ENCODE measurements around the gene NPY4R2.
"Not testable (repeated sequence)": the region's sequence is repeated elsewhere in the genome, so short reads cannot be mapped to it uniquely, and the experiment has no call there.

DNA sequence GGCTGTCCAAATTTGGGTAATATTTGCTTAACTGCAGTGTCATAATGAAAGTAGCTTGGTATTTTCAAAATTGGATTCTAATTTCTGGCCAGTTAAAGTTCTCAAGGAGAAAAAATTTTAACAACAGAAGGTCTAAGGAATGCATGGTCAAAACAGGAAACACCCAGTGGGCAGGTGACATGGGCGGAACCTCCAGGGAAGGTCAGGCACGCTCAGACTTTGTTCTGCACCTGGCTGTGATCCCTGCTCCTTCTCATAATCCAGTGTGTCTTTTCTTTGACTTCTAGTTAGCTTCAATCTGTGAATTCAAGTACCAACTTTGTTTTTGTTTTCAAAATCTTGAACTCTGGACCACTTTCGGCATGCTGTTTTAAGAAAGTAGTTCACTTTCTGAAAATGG is 34.2 kb upstream of the NPY4R2 start:
- TF ChIP-seq, protein P1, sequence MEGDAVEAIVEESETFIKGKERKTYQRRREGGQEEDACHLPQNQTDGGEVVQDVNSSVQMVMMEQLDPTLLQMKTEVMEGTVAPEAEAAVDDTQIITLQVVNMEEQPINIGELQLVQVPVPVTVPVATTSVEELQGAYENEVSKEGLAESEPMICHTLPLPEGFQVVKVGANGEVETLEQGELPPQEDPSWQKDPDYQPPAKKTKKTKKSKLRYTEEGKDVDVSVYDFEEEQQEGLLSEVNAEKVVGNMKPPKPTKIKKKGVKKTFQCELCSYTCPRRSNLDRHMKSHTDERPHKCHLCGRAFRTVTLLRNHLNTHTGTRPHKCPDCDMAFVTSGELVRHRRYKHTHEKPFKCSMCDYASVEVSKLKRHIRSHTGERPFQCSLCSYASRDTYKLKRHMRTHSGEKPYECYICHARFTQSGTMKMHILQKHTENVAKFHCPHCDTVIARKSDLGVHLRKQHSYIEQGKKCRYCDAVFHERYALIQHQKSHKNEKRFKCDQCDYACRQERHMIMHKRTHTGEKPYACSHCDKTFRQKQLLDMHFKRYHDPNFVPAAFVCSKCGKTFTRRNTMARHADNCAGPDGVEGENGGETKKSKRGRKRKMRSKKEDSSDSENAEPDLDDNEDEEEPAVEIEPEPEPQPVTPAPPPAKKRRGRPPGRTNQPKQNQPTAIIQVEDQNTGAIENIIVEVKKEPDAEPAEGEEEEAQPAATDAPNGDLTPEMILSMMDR (IDR thresholded peaks at IDR 0.05; ENCODE audit: poor library complexity, severe bottlenecking) = not testable (repeated sequence)
- TF ChIP-seq EP300 (conservative IDR thresholded peaks at IDR 0.05; ENCODE audit: poor library complexity, severe bottlenecking); POLR2AphosphoS5 (IDR thresholded peaks at IDR 0.05); EZH2 (IDR thresholded peaks at IDR 0.05; ENCODE audit: borderline replicate concordance, insufficient read depth, low read length, poor library complexity, severe bottlenecking); MXI1 (conservative IDR thresholded peaks at IDR 0.05; ENCODE audit: poor library complexity, severe bottlenecking); SMC3 (conservative IDR thresholded peaks at IDR 0.05; ENCODE audit: poor library complexity); RAD21 (conservative IDR thresholded peaks at IDR 0.05); TAF1 (IDR thresholded peaks at IDR 0.05; ENCODE audit: low read depth): not testable (repeated sequence)
- TF ChIP-seq, protein P2, sequence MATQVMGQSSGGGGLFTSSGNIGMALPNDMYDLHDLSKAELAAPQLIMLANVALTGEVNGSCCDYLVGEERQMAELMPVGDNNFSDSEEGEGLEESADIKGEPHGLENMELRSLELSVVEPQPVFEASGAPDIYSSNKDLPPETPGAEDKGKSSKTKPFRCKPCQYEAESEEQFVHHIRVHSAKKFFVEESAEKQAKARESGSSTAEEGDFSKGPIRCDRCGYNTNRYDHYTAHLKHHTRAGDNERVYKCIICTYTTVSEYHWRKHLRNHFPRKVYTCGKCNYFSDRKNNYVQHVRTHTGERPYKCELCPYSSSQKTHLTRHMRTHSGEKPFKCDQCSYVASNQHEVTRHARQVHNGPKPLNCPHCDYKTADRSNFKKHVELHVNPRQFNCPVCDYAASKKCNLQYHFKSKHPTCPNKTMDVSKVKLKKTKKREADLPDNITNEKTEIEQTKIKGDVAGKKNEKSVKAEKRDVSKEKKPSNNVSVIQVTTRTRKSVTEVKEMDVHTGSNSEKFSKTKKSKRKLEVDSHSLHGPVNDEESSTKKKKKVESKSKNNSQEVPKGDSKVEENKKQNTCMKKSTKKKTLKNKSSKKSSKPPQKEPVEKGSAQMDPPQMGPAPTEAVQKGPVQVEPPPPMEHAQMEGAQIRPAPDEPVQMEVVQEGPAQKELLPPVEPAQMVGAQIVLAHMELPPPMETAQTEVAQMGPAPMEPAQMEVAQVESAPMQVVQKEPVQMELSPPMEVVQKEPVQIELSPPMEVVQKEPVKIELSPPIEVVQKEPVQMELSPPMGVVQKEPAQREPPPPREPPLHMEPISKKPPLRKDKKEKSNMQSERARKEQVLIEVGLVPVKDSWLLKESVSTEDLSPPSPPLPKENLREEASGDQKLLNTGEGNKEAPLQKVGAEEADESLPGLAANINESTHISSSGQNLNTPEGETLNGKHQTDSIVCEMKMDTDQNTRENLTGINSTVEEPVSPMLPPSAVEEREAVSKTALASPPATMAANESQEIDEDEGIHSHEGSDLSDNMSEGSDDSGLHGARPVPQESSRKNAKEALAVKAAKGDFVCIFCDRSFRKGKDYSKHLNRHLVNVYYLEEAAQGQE (IDR thresholded peaks at IDR 0.05; ENCODE audit: borderline replicate concordance) = not testable (repeated sequence)
